HepG2 (cell line): ENCODE results near the gene HELZ2.

Source experiments
- ADNP ChIP-seq: sonication (generic); formaldehyde crosslinking; IDR thresholded peaks from 2 replicates; pipeline ENCODE4 v1.4.0; 2020; ENCODE audit warnings: missing genetic modification reagents
- CTCF ChIP-seq: sonication (generic); formaldehyde crosslinking; IDR thresholded peaks from 2 replicates; pipeline ENCODE4 v1.5.0; 2020; ENCODE audit warnings: mild to moderate bottlenecking, missing genetic modification reagents, moderate library complexity
- EZH2 ChIP-seq: conservative IDR thresholded peaks from 2 replicates; pipeline ENCODE4 v1.6.1; 2012; ENCODE audit warnings: mild to moderate bottlenecking, low read depth, low read length, moderate library complexity
- HDAC6 ChIP-seq: fragments of 200-600 bp; sonication (generic); IDR thresholded peaks from 2 replicates; pipeline ENCODE4 v1.7.0; 2017; ENCODE audit warnings: mild to moderate bottlenecking, antibody characterized with exemption, low read length, low read depth
- HMG20A ChIP-seq: IDR thresholded peaks from 2 replicates; pipeline ENCODE4 v1.6.1; 2016; ENCODE audit warnings: borderline replicate concordance
- HOXA9 ChIP-seq: sonication (generic); formaldehyde crosslinking; IDR thresholded peaks from 2 replicates; pipeline ENCODE4 v1.8.1; 2022; ENCODE audit warnings: missing genetic modification reagents, mild to moderate bottlenecking, moderate library complexity, borderline replicate concordance
- JUN ChIP-seq: sonication (generic); formaldehyde crosslinking; IDR thresholded peaks from 2 replicates; pipeline ENCODE4 v1.4.0; 2020; ENCODE audit warnings: mild to moderate bottlenecking, missing genetic modification reagents
- RFX1 ChIP-seq: fragments of 450-650 bp; IDR thresholded peaks from 2 replicates; pipeline ENCODE4 v1.6.1; 2017
- ZSCAN12 ChIP-seq: sonication (generic); formaldehyde crosslinking; IDR thresholded peaks from 2 replicates; pipeline ENCODE4 v1.9.0; 2021; ENCODE audit warnings: mild to moderate bottlenecking, missing genetic modification reagents
- ZSCAN31 ChIP-seq: sonication (generic); formaldehyde crosslinking; IDR thresholded peaks from 2 replicates; pipeline ENCODE4 v1.5.0; 2020; ENCODE audit warnings: low read depth, mild to moderate bottlenecking, missing genetic modification reagents

- TF ChIP-seq CTCF (no peak), EZH2 (no peak), ADNP (no peak), ZSCAN31 (CRISPR knock-in tag) (no peak), HDAC6 (no peak), RFX1 (no peak), JUN (CRISPR knock-in tag) (no peak), HOXA9 (no peak), ZSCAN12 (CRISPR knock-in tag) (no peak), HMG20A (CRISPR knock-in tag) (no peak)
These were observed 48.7 kb upstream of the HELZ2 start for GRCh38 chr20:63622732-63623131.
